Glutamatergic neuron (in vitro differentiated cells): ENCODE measurements around the gene KRT15. TPM values are rescaled to one million over a fixed set of nuclear protein-coding genes. Genes with fewer than 3 reads are reported as not detected.

Experiments
- DNase-seq: peaks from one replicate; pipeline ENCODE4 v3.0.0; 2022
- H3K27ac Mint-ChIP-seq: one replicate; pipeline ENCODE4 v1.8.0; 2020; ENCODE audit warnings: mild to moderate bottlenecking, mixed read lengths, inconsistent platforms; ENCODE audit not compliant: unreplicated experiment
- H3K27me3 Mint-ChIP-seq: one replicate; pipeline ENCODE4 v1.8.0; 2020; ENCODE audit warnings: mild to moderate bottlenecking, moderate library complexity, mixed read lengths, inconsistent platforms; ENCODE audit not compliant: unreplicated experiment
- H3K36me3 Mint-ChIP-seq: one replicate; pipeline ENCODE4 v1.8.0; 2020; ENCODE audit warnings: mild to moderate bottlenecking, mixed read lengths, inconsistent platforms; ENCODE audit not compliant: unreplicated experiment
- H3K4me1 Mint-ChIP-seq: one replicate; pipeline ENCODE4 v1.8.0; 2020; ENCODE audit warnings: mild to moderate bottlenecking, low read depth, mixed read lengths, inconsistent platforms; ENCODE audit not compliant: unreplicated experiment
- H3K4me3 Mint-ChIP-seq: one replicate; pipeline ENCODE4 v1.8.0; 2020; ENCODE audit warnings: mild to moderate bottlenecking, mixed read lengths, inconsistent platforms; ENCODE audit not compliant: unreplicated experiment
- H3K9me3 Mint-ChIP-seq: one replicate; pipeline ENCODE4 v1.8.0; 2020; ENCODE audit warnings: mild to moderate bottlenecking, moderate library complexity, mixed read lengths, inconsistent platforms; ENCODE audit not compliant: unreplicated experiment
- CTCF ChIP-seq: fragments of 200-600 bp; sonication (generic); IDR thresholded peaks from one replicate; pipeline ENCODE4 v1.5.0; 2021; ENCODE audit not compliant: partially characterized antibody, unreplicated experiment
- total RNA-seq: library from RNA; stranded (reverse); fragmentation: NEBNext Ultra II Directional; extraction: Animal tissue kit (Norgen Biotek cat#: 25700); gene quantifications from one replicate; pipeline ENCODE4 v1.2.1, GENCODE V29; 2021; ENCODE audit not compliant: unreplicated experiment

KRT15 gene
- total RNA-seq, 1 donor from 2014 or later = not detected

GRCh38 chr17:41524261-41524660 lies 5.6 kb upstream of the KRT15 start:
- Mint-ChIP-seq H3K4me3 (no peak overlapping the region), H3K9me3 (peaks cover 4% of the 10 kb centered on the region), H3K4me1 (no peaks in the 10 kb centered on the region), H3K36me3 (no peaks in the 10 kb centered on the region), H3K27me3 (peaks cover 12% of the 10 kb centered on the region), H3K27ac (no peak overlapping the region)
- TF ChIP-seq CTCF = no peak
- no peak for DNase-seq

GRCh38 chr17:41523787-41524186 lies 5.1 kb upstream of the KRT15 start:
- H3K27me3 Mint-ChIP-seq = peaks cover 7% of the 10 kb centered on the region
- no peaks in the 10 kb centered on the region for H3K36me3 Mint-ChIP-seq
- TF ChIP-seq CTCF = no peak
- no peak for DNase-seq
- no peak overlapping the region for H3K27ac Mint-ChIP-seq
- peaks cover 4% of the 10 kb centered on the region for H3K9me3 Mint-ChIP-seq
- no peaks in the 10 kb centered on the region for H3K4me1 Mint-ChIP-seq
- no peak overlapping the region for H3K4me3 Mint-ChIP-seq

GRCh38 chr17:41523225-41523593 lies 4.5 kb upstream of the KRT15 start:
- DNase-seq = no peak
- TF ChIP-seq CTCF = no peak
- Mint-ChIP-seq H3K27ac (no peak overlapping the region), H3K4me1 (no peaks in the 10 kb centered on the region), H3K4me3 (no peak overlapping the region), H3K36me3 (no peaks in the 10 kb centered on the region), H3K9me3 (peaks cover 3% of the 10 kb centered on the region), H3K27me3 (peaks cover 5% of the 10 kb centered on the region)

GRCh38 chr17:41522301-41523224 lies 3.9 kb upstream of the KRT15 start:
- TF ChIP-seq CTCF = no peak
- Mint-ChIP-seq H3K4me3 (no peak overlapping the region), H3K4me1 (no peaks in the 10 kb centered on the region), H3K36me3 (no peaks in the 10 kb centered on the region), H3K9me3 (peaks cover 3% of the 10 kb centered on the region), H3K27ac (no peak overlapping the region), H3K27me3 (peaks cover 5% of the 10 kb centered on the region)
- no peak for DNase-seq

GRCh38 chr17:41521574-41522261 lies 3.0 kb upstream of the KRT15 start:
- Mint-ChIP-seq H3K27ac (no peak overlapping the region), H3K36me3 (no peaks in the 10 kb centered on the region), H3K27me3 (peaks cover 5% of the 10 kb centered on the region), H3K4me3 (no peak overlapping the region), H3K4me1 (no peaks in the 10 kb centered on the region), H3K9me3 (peaks cover 3% of the 10 kb centered on the region)
- TF ChIP-seq CTCF = no peak
- no peak for DNase-seq
